ENCODE measurements around the gene HSPA12B. TPM values are rescaled to one million over a fixed set of nuclear protein-coding genes. Genes with fewer than 3 reads are reported as not detected.
"Not testable (repeated sequence)": the region's sequence is repeated elsewhere in the genome, so short reads cannot be mapped to it uniquely, and the experiment has no call there.

Gene HSPA12B
- total RNA-seq, 1 donor from 2014 or later = 21.6 TPM

- Histone ChIP-seq H3K4me1 (peaks cover 49% of the 10 kb centered on the region), H3K27ac (peak overlapping the region; percentile 44)
Observed at GRCh38 chr20:3787324-3788014, 55.0 kb downstream of the HSPA12B start.

DNA sequence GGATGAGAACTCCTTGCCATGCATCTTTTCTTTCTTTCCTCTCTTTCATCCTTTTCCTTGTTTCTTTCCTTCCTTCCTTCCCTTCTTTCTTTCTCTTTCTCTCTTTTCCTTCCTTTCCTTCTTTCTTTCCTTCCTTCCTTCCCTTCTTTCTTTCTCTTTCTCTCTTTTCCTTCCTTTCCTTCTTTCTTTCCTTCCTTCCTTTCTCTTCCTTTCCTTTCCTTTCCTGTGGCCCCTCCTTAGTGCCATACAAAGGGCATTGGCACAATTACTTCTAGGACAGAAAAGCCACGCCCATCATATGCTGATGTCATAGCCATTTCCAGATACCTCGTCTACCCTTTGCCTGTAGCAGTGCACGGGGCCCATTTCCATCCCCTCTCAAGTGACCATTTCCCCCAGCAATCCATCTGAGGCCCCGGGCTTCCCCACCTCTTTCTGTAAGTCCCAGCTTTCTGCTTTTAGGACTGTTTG, 56.2 kb downstream of the HSPA12B start:
- intact Hi-C loops (cut with DNase I) = no loop called here
- Histone ChIP-seq H3K4me3 (no peak overlapping the region), H3K27ac (no peak overlapping the region), H3K9me3 (no peaks in the 10 kb centered on the region), H3K4me1 (peaks cover 37% of the 10 kb centered on the region), H3K27me3 (no peaks in the 10 kb centered on the region), H3K36me3 (peaks cover 0 to 6% of the 10 kb centered on the region in 2 donors)
- TF ChIP-seq POLR2A (IDR thresholded peaks at IDR 0.05) = no peak
- TF ChIP-seq POLR2AphosphoS5 (IDR thresholded peaks at IDR 0.05; ENCODE audit: insufficient read depth in 1 of 2, low read depth in 1 of 2) = no peak
- no peak for TF ChIP-seq CTCF (IDR thresholded peaks at IDR 0.05)
- DNase-seq (ENCODE audit: extremely low spot score in 2 of 2) = no peak

More at GRCh38 chr20:3787324-3788014, 55.0 kb downstream of the HSPA12B start:
- Histone ChIP-seq H3K4me3 (peak overlapping the region; percentile 11 to 41), H3K9me3 (no peaks in the 10 kb centered on the region), H3K27me3 (no peaks in the 10 kb centered on the region), H3K36me3 (peaks cover 0 to 6% of the 10 kb centered on the region in 2 donors)
- DNase-seq (ENCODE audit: extremely low spot score in 2 of 2) = no peak
- TF ChIP-seq CTCF (IDR thresholded peaks at IDR 0.05) = no peak
- no peak for TF ChIP-seq POLR2AphosphoS5 (IDR thresholded peaks at IDR 0.05; ENCODE audit: insufficient read depth in 1 of 2, low read depth in 1 of 2)
- no peak for TF ChIP-seq POLR2A (IDR thresholded peaks at IDR 0.05)
- intact Hi-C loops (cut with DNase I) = loop anchor here (2.0 kb wide), 1 partner anchor 31 kb away; no protein-coding TSS in a partner anchor

DNA sequence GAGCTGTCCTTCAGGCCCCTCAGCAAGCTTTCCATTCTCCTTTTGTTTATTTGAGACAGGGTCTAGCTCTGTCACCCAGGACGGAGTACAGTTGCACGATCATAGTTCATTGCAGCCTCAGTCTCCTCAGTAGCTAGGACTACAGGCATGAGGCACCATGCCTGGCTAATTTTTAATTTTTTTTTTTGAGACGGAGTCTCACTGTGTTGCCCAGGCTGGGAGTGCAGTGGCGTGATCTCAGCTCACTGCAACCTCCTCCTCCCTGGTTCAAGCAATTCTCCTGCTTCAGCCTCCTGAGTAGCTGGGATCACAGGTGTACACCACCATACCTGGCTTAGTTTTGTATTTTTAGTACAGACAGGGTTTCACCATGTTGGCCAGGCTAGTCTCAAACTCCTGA, 56.7 kb downstream of the HSPA12B start:
- intact Hi-C loops (cut with DNase I); H3K9me3 ChIP-seq: not testable (repeated sequence)
- peaks cover 32% of the 10 kb centered on the region for H3K4me1 ChIP-seq

DNA sequence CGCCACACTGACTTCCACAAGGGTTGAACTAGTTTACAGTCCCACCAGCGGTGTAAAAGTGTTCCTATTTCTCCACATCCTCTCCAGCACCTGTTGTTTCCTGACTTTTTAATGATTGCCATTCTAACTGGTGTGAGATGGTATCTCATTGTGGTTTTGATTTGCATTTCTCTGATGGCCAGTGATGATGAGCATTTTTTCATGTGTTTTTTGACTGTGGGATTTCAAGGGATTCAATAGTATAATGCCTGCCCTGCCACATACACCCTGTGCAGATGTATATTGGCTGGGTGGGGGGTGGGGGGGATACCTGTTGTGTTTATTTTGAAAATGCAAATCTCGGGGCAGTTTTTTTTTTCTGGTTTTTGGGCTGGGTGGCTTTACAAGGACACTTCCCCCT, 61.7 kb downstream of the HSPA12B start:
- intact Hi-C loops (cut with DNase I); H3K27ac ChIP-seq; H3K9me3 ChIP-seq; H3K27me3 ChIP-seq; H3K36me3 ChIP-seq; DNase-seq (ENCODE audit: extremely low spot score in 2 of 2); H3K4me3 ChIP-seq: not testable (repeated sequence)
- H3K4me1 ChIP-seq = peaks cover 41% of the 10 kb centered on the region

More for the DNA sequence above, 56.7 kb downstream of the HSPA12B start:
- not testable (repeated sequence) for H3K27ac ChIP-seq; H3K27me3 ChIP-seq; H3K4me3 ChIP-seq; DNase-seq (ENCODE audit: extremely low spot score in 2 of 2); H3K36me3 ChIP-seq

- Histone ChIP-seq H3K27ac (peak overlapping the region; percentile 95), H3K4me3 (peak overlapping the region; percentile 61 to 70), H3K4me1 (peaks cover 47% of the 10 kb centered on the region), H3K9me3 (no peaks in the 10 kb centered on the region), H3K27me3 (no peaks in the 10 kb centered on the region), H3K36me3 (no peaks in the 10 kb centered on the region)
- TF ChIP-seq CTCF (IDR thresholded peaks at IDR 0.05) = no peak
- DNase-seq (ENCODE audit: extremely low spot score in 2 of 2) = peak in 1 of 2 donors; percentile 87
- intact Hi-C loops (cut with DNase I) = no loop called here
Observed at GRCh38 chr20:3794701-3795420, 62.4 kb downstream of the HSPA12B start.

Data from vagina (tissue), 2 donors.